HG02840 (cell line): ENCODE data around the gene DGKI.

Experiments
- ATAC-seq: cut with Tn5 transposase; IDR thresholded peaks from one replicate; pipeline ENCODE4 v1.9.1; 2021; ENCODE audit warnings: mild to moderate bottlenecking, moderate library complexity, moderate number of reproducible peaks; ENCODE audit not compliant: unreplicated experiment, low FRiP score

The DGKI gene

GRCh38 chr7:137873979-137874777, 27.4 kb upstream of the DGKI start:
- no peak for ATAC-seq

DNA sequence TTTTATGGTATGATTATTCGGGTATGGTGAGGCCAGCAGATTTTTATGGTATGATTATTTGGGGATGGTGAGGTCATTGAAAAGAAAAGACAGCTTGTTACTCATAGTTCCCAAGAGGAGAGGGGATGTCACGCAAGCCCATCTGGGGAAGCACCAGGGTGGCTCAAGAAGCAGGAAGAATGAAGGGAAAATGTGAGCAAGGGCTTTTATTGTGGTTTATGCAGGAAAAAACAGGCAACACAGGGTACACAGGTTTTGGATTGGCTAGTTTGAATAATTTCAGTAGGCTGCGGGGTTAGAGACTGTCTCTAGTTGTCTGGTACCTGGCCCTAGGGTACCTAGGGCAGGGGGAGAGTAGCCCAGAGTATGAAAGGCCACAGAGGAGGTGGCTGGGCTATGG, 26.8 kb upstream of the DGKI start:
- ATAC-seq: no peak

GRCh38 chr7:137871170-137871915, 24.6 kb upstream of the DGKI start:
- ATAC-seq: no peak

GRCh38 chr7:137870684-137871083, 23.9 kb upstream of the DGKI start:
- ATAC-seq: no peak

DNA sequence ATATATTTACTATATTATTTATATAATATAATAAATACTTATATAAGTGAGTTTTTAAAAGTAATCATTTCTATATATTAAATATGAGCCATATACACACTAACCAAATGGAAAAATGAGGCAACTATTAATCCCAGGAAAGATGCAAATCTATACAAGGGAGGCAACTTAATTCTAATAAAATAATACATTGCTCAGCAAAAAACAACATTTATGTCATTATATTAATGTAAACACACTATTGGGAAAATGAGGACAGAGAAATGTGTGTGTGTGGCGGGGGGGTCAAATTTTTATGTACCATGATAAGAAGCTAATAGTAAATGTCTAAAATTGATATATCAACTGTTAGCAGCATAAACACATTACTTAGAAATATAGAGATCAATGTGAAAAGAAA, 23.3 kb upstream of the DGKI start:
- no peak for ATAC-seq

- no peak for ATAC-seq
Measured at GRCh38 chr7:137869260-137869659, 22.5 kb upstream of the DGKI start.

DNA sequence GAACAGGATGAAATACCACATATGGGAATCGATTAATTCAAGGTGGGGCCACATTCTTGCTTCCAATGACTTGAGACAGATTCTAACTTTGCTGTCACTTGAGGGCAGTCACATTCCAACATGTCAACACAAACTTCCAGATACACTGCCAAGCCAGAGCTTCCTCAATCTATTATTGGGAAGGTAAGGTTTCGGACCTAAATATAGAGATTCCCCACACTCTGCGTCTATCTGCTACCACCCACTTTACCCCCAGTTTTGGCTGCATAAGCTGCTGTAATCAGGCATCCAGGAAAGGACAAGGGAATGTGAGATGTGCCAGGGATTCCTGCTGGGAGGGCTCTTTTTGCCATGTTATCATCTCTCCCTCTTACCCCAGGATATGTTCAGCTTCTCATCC, 20.5 kb upstream of the DGKI start:
- no peak for ATAC-seq

GRCh38 chr7:137865764-137866163, 19.0 kb upstream of the DGKI start:
- no peak for ATAC-seq

- ATAC-seq: no peak
Measured at GRCh38 chr7:137862964-137863363, 16.2 kb upstream of the DGKI start.

DNA sequence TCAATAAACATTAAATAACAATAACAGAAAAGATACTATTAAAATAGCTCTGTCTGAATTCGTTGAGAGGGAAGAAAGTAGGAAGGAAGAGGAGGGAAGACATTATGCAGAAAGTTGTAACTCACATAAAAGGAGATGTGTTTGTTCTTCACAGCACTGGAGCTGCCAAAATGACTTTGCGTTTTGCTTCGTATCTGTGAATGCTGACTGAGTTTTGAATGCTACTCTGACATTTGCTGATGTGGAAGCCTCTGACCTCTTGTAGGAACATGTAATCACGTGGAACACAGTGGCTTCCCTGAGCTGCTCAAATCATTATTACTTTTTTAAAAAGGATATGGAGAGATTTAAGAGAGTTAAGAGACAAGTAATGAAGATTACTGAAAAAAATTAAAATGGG, 15.6 kb upstream of the DGKI start:
- no peak for ATAC-seq

GRCh38 chr7:137860542-137860941, 13.8 kb upstream of the DGKI start:
- ATAC-seq: no peak

DNA sequence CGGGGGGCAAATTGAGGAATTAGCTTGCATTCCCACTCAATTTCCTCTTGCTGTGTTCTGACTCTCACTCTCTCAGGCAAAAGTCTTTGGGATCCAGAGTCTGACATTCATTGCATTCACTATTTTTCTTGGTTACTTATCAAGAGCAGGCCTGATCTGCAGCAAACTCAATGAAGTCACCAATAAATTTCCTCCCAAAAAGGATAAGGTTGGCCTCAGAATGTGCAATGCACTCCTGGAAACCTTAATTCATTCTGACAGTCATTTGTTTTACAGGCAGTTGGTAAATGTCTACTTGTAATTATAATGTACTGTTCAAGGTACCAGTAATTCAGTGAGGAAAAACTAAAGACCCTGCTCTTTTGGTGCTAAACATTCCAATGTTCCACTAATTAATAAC, 6.3 kb upstream of the DGKI start:
- ATAC-seq: no peak

DNA sequence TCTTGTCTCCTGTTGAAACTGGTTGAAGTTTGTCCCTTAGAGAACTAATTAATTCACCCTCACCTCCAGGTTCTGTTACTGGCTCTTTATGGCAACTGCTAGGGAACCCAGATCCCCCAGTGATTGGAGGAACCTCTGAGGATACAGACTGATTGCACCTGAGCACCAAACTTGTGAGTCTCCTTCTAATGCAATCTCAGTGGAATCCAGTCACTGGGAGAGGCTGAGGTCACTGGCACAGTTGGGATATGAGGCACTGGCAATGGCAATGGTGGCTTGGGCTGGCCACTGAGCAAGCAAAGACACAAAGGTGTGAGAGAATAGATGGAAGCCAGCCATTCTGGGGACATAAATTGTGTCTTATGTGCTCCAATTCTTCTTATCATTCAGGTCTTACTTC, 5.3 kb upstream of the DGKI start:
- ATAC-seq: no peak

DNA sequence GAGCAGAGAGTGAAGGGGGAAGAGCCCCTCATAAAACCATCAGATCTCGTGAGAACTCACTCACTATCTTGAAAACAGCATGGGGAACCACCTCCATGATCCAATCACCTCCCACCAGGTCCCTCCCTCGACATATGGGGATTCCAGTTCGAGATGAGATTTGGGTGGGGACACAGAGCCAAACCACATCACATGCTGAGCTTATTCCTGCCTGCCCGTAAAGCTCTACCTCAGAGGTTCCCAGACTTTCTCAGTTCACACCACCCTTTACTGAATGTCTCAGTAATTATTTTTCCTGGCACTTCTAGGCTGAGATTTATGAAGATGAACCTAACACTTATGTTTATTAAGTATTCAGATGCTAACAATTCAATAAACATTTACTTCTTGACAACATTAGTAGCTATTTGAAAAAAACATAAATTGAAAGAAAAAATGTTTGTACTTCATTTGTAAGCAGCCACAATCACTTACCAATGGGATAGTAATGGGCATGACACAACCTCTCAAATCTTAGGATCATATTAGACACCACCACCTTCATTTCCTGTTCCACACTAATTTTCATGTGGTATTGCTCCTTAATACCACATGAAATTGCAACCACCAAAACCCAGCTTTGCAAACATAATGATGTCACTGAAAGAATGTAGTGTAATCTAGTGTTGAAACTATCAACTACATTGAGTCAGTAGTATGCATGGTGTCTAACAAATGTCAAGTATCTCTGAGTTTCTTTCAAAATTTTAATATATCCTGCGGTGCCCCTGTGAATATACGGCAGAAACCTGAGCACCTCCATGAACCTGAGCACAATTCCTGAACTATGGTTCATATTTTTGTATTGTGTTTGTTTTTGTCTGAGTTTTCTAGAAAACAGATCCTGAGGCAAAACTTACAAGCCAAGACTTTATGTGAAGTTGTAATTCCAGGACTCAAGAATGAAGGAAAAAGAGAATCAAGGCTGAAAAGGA, 4.5 kb upstream of the DGKI start:
- ATAC-seq: no peak

DNA sequence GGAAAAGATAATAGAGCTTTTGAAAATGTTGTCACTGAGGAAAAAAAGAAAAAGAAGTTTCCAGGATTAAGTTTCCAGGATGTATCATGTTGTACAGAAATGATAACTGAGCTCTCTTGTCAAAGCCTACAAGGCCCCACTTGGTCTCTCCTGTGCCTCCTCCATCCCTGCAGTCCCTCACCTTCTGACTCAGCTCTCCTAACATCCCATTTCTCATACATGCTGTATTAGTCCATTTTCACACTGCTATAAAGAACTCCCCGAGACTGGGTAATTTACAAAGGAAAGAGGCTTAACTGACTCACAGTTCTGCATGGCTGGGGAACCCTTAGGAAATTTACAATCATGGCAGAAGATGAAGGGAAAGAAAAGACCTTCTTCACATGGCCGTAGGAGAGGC, 3.8 kb upstream of the DGKI start:
- ATAC-seq: no peak

DNA sequence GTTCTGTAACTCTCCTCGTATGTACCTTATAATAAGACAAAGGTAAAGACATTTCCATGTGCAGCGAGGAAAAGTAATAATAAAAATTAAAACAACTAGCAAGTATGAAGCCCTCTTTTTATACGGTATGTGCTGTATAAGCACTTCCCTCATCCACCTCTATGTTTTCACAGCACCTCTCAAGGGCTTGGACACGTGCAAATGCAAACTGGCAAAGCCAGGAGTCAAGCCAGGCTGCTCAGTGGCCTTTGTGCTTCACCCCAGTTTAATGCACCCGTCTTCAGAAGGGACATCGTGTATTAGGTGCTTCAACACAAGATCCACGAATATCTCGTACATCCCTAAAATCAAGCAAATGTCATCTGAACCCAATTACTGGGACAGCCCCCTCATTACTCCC, 1.3 kb upstream of the DGKI start:
- no peak for ATAC-seq

DNA sequence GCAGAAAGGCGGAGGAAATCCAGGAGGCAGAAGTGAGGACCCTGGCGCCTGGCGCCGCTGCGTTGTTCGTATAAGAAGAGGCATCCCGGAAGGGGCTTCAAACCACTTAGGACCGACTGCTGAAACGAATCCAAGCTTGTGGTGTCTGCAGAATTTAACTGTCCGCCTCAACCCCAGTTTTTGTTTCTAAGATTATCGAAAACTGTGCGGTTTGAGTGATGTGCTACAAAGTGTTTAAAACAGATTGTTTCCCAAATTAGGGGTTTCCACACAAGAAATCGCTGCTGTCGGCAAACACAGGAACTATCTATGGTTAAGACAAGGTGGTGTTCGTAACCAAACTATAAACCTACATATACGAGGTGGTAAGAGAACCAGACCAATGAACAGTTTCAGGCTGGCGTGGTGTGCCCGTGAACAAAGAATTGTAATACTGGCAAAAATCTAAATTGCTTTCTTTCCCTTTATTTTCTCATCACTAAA, 835 bp upstream of the DGKI start:
- ATAC-seq: no peak

GRCh38 chr7:137846549-137846826, 286 bp downstream of the DGKI start:
- no peak for ATAC-seq

- ATAC-seq: no peak
Measured at GRCh38 chr7:137844677-137845425, 1.9 kb downstream of the DGKI start.
